GM19463 (cell line): ENCODE results near the gene MYOF.
"Not testable (repeated sequence)": the region's sequence is repeated elsewhere in the genome, so short reads cannot be mapped to it uniquely, and the experiment has no call there.

ENCODE experiments used
- ATAC-seq: cut with Tn5 transposase; IDR thresholded peaks from one replicate; pipeline ENCODE4 v1.9.1; 2021; ENCODE audit warnings: mild to moderate bottlenecking, moderate library complexity; ENCODE audit not compliant: unreplicated experiment

Gene MYOF

DNA sequence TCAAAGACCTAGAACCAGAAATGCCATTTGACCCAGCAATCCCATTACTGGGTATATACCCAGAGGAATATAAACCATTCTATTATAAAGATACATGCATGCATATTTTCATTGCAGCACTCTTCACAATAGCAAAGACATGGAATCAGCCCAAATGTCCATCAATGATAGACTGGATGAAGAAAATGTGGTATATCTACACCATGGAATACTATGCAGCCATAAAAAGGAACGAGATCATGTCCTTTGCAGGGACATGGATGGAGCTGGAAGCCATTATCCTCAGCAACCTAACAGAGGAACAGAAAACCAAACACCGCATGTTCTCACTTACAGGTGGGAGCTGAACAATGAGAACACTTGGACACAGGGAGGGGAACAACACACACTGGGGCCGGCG lies 123.7 kb downstream of the MYOF start:
- not testable (repeated sequence) for ATAC-seq

DNA sequence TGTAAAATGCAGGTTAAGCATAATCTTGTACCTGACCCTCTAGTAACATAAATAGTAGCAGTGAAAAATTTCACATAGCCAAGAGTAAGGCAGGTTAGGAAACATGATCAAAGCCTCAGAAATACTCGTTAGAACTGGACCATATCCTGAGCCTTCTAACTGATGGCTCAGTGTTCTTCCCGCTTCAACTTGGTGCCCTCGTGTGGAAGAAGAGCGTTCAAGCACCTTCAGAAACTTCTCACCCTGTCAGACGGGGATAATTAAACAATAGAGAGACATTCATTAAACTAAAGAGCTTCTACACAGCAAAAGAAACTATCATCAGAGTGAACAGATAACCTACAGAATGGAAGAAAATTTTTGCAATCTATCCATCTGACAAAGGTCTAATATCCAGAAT lies 124.5 kb downstream of the MYOF start:
- no peak for ATAC-seq

DNA sequence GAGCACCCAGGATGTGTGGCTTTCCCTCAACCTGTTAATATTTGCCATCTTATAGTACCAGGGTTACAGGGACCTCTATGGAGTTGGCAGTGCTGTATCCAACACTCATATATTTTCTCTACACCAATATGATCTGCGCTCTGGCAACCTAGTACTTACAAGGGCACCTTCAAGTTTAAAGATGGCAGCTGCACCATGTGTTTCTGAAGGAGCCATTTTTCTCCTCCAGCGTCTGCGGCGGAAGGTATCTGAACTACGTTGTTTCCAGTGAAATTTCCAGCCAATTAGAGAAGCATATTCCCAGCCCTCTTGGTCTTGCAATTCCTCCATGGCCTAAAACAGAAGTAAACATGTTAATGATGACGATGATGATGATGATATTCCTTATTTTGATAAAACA lies 125.6 kb downstream of the MYOF start:
- no peak for ATAC-seq

DNA sequence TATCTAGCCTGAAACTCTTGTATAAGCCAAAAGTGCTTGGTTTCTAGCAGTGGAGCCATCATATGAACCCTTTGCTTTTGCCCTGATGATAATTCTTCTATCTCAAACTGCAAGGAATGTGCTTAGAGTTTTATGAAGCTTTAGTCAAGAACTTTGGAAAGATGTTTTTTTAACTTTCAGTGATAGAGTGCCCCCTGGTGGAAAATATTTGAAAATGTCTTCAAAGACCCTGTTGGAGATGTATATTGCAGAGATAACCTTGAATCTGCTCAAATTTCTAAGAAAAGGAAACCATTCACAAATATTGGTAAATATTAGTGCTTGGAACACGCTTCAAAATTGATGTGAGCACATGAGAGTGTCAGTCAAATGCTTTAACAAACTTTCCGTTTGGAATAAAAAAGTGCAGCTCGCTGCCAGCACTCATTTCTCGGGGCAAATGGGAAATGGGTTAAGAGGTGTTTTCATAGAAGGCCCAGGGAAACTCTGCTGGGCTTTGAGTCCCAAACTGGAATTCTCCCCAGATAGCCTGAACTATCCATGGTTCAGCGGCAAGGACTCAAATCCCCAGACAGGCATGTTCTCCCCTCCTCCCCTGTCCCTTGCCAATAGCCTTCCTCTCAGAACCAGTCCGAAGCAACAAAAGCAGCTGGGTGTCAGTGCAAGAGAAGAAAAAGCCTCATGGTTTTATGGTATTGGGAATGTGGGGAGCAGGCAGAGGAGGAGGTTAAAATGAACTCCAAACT lies 129.3 kb downstream of the MYOF start:
- no peak for ATAC-seq

DNA sequence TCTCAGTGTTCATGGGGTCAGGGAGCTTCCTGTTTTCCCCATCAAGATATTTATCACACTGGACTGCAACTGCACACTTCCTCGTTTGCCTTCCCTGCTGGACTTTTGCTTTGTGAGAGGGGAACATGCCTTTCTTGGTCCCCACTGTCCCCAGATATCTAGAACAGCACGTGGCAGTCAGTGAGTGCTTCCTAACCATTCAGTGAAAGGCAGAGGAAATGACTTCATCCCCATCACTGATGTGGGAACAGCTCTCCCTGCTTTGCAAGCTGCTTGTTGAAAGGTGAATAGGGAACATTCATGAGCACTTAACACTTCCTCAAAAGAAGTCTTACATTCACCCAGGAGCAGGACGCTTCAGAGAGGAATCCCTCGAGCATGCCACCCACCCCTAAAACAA lies 135.4 kb downstream of the MYOF start:
- ATAC-seq, result no peak

DNA sequence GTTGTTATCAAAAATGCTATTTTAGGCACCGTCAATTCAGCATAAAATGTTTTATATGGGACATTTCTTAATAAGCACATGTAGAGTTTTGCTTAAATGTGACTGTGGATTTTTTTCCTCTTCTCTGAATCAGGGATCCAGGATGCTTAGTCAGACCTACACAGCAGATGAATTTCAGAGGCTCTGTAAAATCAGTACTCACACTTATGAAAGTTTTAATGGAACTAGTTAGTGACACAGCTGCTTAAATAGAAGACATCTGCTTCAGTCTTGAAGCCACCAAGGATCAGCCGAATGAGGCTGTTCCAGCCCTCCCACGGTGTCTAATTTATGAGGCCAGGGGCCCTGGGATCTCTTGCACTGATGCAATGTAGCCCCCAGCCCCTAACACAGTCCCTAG lies 136.0 kb downstream of the MYOF start:
- no peak for ATAC-seq

DNA sequence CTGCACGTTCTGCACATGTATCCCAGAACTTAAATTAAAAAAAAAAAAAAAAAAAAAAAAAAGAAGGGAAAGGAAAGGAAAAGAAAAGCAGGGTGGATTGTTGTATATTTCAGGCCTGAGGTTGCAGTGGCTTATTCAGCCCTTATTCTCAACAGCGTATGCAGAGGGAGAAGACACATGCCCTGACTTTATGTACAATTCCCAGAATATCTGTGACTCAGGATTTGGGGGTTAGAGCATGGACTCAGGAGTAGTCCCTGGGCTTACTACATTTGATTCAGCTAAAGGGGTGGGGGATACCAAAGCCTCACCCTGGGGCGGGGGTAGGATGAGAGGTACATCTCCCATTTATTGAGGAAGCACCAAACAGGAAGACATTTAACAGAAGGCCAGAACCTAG lies 137.4 kb downstream of the MYOF start:
- ATAC-seq, result no peak

DNA sequence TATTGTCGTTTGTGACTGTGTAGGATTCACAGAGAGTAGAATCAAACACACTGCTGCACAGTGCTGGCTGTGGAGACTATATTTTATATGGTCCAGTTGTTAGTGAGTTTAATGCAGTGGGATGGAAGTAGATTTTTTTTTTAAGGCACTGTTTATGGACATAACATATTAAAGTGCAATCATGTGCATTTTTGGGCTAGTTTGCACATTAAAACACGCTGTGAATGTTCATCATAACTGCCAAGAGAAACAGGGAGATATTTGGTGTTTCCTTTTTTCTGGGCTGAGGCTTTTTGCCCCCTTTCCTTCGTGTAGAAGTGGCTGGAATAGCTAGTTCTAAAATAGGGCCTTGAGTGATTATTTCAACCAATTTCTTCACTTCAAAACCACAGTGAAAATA lies 139.2 kb downstream of the MYOF start:
- no peak for ATAC-seq

DNA sequence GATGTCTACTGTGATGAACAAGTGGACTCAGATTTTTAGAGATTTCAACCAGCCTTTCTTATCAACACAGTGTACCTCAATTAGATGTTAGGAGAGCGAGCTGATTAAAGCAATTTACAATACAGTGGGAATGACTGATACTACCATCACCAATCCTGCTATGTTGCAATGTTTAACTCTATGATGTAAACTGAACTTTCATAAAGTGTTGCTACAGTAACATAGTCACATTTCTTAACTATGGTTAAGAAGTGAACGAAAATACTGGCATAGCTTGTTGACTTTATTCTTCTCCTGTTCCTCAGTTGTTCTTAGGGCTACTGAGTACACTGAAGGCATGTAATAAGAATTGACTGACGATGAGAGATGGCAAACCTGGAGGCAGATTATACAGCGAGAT lies 139.8 kb downstream of the MYOF start:
- no peak for ATAC-seq

DNA sequence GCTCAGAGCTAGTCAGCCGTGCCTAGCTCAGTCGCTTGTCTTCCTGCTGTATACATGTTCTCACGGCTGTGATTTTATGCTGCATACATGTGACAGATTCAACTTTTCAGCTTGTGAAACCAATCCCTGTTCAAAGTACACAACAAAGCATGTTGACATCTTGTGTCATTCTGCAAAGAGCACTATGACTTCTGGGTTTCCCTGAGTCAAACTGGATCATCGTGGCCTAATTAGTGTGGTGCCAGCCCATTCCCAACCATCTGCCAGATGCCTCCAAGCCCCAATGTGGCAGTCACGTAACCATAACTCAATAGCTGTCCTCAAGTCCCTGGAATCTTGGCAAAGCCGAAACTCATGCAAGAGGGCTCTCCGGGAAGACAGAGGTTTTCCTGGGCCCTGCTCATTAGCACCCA lies 144.8 kb downstream of the MYOF start:
- no peak for ATAC-seq

DNA sequence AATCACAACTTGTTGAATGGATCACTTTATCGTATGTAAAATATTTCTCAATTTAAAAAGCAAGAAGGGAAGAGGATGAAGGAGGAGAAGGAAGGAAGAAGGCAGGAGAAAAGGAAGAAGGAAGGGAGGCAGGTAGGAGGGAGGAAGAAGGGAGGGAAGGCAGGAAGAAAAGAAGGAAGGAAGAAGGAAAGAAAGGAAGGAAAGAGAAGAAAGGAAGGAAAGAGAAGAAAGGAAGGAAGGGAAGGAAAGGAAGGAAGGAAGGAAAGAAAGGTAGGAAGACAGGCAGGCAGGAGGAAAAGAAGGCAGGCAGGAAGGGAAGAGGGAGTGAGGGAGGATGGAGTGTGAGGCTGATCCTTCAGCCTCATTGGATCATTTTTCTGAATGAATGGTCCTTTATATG lies 145.5 kb downstream of the MYOF start:
- ATAC-seq, result no peak

DNA sequence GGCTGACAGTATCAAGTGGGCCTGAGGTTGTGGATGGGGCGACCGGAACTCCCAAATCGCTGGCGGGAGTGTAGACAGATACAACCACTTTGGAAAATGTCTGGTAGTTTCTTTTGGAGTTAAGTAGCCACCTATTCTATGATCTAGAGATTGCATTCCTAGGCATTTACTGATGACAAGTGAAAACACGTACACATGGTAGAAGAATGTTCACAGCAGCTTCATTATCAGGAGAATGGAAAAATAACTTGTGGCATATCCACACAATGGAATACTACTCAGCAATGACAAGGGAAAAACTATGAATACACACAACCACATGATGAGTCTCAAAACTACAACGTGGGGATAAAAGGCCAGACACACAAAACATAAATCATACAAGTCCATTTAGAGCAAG lies 146.0 kb downstream of the MYOF start:
- ATAC-seq, result no peak

DNA sequence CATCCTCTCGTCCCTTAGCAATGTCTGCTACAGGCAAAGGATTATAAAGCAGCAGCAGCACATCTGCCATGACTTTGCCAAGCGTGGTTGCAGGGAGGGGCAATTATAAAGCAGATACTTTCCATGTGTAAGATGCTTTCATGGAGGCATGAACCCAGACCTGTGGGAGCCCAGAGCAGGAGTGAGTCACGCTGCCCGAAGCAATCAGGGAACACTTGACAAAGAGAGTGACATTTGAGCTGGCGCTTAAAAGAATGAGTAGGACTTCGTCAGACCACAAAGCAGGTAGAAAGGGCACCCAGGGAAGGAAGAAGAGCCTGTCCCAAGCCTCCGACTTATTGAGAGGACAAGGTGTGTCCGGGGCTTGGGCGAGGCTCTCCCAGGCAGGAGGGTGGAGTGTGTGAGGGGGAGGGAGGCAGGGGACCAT lies 147.2 kb downstream of the MYOF start:
- no peak for ATAC-seq

DNA sequence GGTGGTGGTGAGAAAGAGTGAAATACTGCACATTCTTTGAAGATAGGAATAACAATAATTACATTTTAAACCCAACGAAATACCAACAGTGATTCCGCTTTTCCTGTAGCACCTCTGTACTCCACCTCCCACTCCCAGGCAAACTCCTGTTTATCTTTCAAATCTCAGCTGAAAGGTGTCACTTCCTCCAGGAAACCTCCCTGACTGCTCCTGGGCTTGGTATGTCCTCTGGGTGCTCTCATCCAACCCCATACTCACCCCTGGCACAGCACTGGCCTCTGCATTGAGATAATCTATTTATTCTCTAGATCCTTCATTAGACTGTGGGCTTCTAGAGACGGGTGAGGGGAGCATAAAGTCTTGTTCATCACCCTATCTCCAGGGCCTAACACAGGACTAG lies 148.0 kb downstream of the MYOF start:
- ATAC-seq, result no peak

DNA sequence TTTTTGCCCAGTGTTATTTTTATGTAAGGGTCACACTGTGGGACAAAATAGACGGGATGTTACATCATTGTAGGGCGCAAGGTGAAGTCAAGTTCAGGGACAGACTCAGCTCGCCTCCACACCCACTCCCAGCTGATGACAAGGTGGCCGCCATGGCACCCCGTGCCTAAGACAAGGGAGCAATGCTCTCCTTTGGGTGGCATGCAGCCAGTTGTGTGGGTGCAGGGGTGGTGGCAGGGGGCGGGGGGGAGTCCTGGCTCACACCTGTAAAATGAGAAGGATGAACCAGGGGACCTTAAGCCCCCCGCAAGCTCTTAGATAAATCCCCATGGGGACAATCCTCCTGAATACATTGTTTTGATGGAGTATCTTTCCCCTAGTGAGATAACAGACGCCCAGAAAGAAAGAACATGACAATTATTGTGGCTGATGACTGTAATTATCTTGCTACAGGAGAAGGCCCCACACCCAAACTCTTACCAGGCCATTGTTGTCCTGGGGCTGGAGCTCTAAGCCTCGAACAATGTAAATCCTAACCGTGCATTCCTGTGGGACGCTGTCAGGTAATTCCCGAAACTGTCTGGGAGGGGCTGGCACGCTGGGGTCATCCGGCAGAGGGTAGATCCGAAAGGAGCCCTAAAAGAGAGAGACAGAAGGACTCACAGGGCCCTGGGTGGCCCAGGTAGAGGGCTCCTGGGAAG lies 148.7 kb downstream of the MYOF start:
- no peak for ATAC-seq

DNA sequence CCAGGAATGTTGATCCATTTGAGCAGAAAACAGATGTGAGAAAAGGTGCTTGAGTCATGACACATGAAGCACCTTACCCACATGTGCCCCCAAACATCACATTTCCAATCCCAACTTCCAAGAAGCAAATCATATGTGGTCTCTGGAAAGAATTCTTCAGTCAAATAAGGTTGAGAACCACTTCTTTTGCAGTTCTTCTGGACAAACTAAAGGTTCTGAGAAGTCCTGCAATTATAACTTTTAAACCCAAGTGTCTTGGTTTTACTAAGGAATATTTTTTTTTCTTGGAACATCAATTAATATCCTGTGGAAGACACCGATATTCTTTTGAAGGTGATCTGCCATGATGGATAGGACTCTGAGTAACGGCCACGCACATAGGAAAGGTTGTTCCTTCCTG lies 151.3 kb downstream of the MYOF start:
- no peak for ATAC-seq

DNA sequence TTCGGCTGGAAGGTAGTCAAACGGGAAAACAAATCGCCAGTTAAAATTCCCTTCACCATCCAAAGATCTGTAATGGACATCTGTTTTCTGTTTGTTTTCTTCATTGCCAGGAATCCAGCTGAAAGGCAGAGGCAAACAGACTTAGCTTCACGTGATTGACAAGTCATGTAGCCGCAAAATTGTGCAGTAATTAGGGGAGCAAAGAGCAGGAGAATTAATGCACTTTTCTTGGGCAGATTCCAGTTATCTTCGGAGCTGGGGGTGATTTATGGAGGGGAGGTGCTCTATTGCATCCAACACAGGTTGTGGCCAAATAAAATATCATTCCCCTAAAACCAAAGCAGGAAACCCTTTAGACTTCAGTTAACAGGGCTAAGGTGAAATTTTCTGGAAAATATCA lies 162.2 kb downstream of the MYOF start:
- ATAC-seq, result no peak

DNA sequence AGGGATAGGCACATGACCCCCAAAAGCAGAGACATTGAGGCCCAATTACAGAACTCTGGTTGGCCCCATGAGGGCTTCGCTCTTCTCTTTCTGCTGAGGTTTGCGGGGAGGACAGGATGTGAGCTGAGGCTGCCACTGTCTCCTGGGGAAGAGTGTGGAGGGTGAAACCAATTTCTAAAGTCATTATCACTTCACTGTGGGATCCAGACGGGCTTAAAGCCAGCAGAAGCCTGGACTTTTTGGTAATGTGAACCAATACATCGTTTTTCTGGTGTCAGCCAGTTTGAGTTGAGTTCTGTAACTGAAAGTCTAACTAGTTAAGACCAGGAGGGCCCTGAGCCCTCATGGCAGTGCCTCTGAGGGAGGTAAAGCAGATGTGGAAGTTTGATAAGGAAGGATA lies 163.0 kb downstream of the MYOF start:
- ATAC-seq, result no peak

DNA sequence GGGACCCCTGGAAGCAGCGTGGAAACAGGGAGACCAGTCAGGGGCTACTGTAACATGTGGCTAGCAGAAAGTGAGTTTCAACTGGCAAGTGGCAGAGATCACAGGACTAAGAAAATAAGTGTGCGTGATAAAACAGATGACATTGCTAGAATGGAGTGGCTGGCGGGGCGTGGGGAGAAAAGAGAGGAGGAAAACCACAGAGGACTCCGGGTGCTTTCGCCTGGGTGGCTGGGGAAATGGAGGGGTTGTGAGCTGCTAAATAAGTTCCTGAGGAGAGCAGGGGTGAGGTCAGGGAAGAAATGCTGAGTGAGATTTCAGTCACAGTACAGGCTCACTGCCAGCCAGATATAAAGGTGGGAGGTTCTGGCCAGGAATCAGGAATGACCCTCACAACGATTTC lies 166.9 kb downstream of the MYOF start:
- no peak for ATAC-seq

DNA sequence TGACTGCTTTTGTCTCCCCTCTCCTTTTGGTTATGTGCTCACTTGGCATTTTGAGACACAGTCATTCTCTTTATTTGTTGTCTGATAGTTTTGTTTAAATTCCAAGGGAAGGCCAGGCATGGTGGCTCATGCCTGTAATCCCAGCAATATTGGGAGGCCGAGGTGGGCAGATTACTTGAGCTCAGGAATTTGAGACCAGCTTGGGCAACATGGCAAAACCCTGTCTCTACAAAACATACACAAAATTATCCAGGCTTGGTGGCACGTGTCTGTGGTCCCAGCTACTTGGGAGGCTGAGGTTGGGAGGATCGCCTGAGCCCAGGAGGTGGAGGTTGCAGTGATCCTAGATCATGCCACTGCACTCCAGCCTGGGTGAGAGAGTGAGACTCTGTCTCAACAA lies 167.5 kb downstream of the MYOF start:
- not testable (repeated sequence) for ATAC-seq

DNA sequence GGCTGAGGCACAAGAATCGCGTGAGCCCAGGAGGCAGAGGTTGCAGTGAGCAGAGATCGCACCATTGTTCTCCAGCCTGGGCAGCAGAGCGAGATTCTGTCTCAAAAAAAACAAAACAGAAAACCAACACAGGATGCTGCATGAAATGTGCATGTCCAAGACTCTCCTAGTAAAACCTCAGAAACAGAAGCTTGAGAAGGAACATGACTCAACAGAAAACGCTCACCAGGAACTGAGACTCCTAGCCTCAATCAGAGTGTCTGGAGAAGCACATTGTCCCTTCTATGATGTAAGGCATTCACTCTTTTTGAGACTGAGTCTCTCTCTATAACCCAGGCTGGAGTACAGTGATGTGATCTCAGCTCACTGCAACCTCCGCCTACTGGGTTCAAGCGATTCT lies 168.3 kb downstream of the MYOF start:
- ATAC-seq, result no peak

DNA sequence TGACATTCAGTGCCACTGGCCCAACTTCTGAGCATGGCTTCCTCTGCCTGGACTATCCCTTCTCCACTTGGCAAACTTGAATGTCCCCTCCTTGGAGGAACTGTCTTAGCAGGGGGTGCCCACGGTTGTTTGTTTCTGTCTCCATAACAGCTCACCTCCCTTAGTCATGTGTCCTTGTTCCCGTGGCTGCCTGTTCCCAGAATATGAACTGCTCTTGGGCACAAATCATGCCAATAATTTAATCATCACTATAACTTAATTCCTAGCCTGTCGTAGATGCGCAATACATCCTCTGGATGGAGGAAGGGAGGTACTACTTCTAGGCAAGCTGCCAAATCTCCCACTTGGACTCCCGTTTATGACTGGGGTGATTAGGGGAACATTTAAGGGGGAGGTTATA lies 173.1 kb downstream of the MYOF start:
- no peak for ATAC-seq

DNA sequence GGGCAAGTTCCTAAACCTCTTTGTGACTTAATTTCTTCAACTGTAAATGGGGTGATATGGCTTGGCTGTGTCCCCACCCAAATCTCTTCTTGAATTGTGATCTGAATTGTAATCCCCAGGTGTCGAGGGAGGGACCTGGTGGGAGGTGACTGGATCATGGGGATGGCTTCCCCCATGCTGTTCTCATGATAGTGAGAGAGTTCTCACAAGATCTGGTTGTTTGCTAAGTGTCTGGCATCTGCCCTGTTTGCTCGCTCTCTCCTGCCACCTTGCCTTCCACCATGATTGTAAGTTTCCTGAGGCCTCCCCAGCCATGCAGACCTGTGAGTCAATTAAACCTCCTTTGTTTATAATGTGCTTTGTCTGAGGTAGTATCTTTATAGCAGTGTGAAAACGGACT lies 177.0 kb downstream of the MYOF start:
- ATAC-seq, result no peak
